Measurements from ENCODE around the gene CLMN.

Gene CLMN

GRCh38 chr14:95258156-95258555, 61.6 kb downstream of the CLMN start:
- Histone ChIP-seq H3K27ac (ENCODE audit: low read depth, low read length, severe bottlenecking) (no peak overlapping the region), H3K4me1 (ENCODE audit: control insufficient read depth, insufficient read depth, low read length, poor library complexity, severe bottlenecking) (peaks cover 14% of the 10 kb centered on the region), H3K4me3 (ENCODE audit: extremely low read depth, insufficient read depth, low read length, poor library complexity, severe bottlenecking) (no peak overlapping the region), H3K9me3 (ENCODE audit: control insufficient read depth, low read length) (no peaks in the 10 kb centered on the region), H3K36me3 (ENCODE audit: control insufficient read depth, insufficient read depth, low read length) (no peaks in the 10 kb centered on the region)
- WGBS, 2 experiments (ENCODE audit: insufficient coverage in 2 of 2), result 83 to 95% methylated on average over 2 of the region's 2 CpGs

GRCh38 chr14:95257521-95257920, 62.2 kb downstream of the CLMN start:
- H3K4me3 ChIP-seq (ENCODE audit: extremely low read depth, insufficient read depth, low read length, poor library complexity, severe bottlenecking), result no peak overlapping the region
- 87 to 92% methylated on average over 10 to 11 of the region's 11 CpGs for WGBS, 2 experiments (ENCODE audit: insufficient coverage in 2 of 2)
- no peak overlapping the region for H3K27ac ChIP-seq (ENCODE audit: low read depth, low read length, severe bottlenecking)
- H3K4me1 ChIP-seq (ENCODE audit: control insufficient read depth, insufficient read depth, low read length, poor library complexity, severe bottlenecking), result peaks cover 14% of the 10 kb centered on the region
- no peaks in the 10 kb centered on the region for H3K9me3 ChIP-seq (ENCODE audit: control insufficient read depth, low read length)
- no peaks in the 10 kb centered on the region for H3K36me3 ChIP-seq (ENCODE audit: control insufficient read depth, insufficient read depth, low read length)

- no peak overlapping the region for H3K4me3 ChIP-seq (ENCODE audit: extremely low read depth, insufficient read depth, low read length, poor library complexity, severe bottlenecking)
- peaks cover 11% of the 10 kb centered on the region for H3K4me1 ChIP-seq (ENCODE audit: control insufficient read depth, insufficient read depth, low read length, poor library complexity, severe bottlenecking)
- H3K9me3 ChIP-seq (ENCODE audit: control insufficient read depth, low read length), result no peaks in the 10 kb centered on the region
- 93% methylated on average over 3 of the region's 3 CpGs for WGBS, 2 experiments (ENCODE audit: insufficient coverage in 2 of 2)
- no peak overlapping the region for H3K27ac ChIP-seq (ENCODE audit: low read depth, low read length, severe bottlenecking)
- H3K36me3 ChIP-seq (ENCODE audit: control insufficient read depth, insufficient read depth, low read length), result no peaks in the 10 kb centered on the region
These were observed 63.0 kb downstream of the CLMN start for GRCh38 chr14:95256776-95257060.

- WGBS, 2 experiments (ENCODE audit: insufficient coverage in 2 of 2), result 69 to 70% methylated on average over 12 to 14 of the region's 15 CpGs
- no peaks in the 10 kb centered on the region for H3K9me3 ChIP-seq (ENCODE audit: control insufficient read depth, low read length)
- H3K36me3 ChIP-seq (ENCODE audit: control insufficient read depth, insufficient read depth, low read length), result no peaks in the 10 kb centered on the region
- no peak overlapping the region for H3K27ac ChIP-seq (ENCODE audit: low read depth, low read length, severe bottlenecking)
- H3K4me3 ChIP-seq (ENCODE audit: extremely low read depth, insufficient read depth, low read length, poor library complexity, severe bottlenecking), result no peak overlapping the region
- peaks cover 6% of the 10 kb centered on the region for H3K4me1 ChIP-seq (ENCODE audit: control insufficient read depth, insufficient read depth, low read length, poor library complexity, severe bottlenecking)
These were observed 63.5 kb downstream of the CLMN start for GRCh38 chr14:95256002-95256775.

- H3K4me3 ChIP-seq (ENCODE audit: extremely low read depth, insufficient read depth, low read length, poor library complexity, severe bottlenecking), result no peak overlapping the region
- H3K9me3 ChIP-seq (ENCODE audit: control insufficient read depth, low read length), result no peaks in the 10 kb centered on the region
- H3K27ac ChIP-seq (ENCODE audit: low read depth, low read length, severe bottlenecking), result no peak overlapping the region
- H3K36me3 ChIP-seq (ENCODE audit: control insufficient read depth, insufficient read depth, low read length), result no peaks in the 10 kb centered on the region
- H3K4me1 ChIP-seq (ENCODE audit: control insufficient read depth, insufficient read depth, low read length, poor library complexity, severe bottlenecking), result peaks cover 4% of the 10 kb centered on the region
- 9 to 14% methylated on average over 5 to 6 of the region's 6 CpGs for WGBS, 2 experiments (ENCODE audit: insufficient coverage in 2 of 2)
These were observed 64.2 kb downstream of the CLMN start for GRCh38 chr14:95255487-95255886.

- Histone ChIP-seq H3K4me3 (ENCODE audit: extremely low read depth, insufficient read depth, low read length, poor library complexity, severe bottlenecking) (no peak overlapping the region), H3K27ac (ENCODE audit: low read depth, low read length, severe bottlenecking) (no peak overlapping the region), H3K9me3 (ENCODE audit: control insufficient read depth, low read length) (no peaks in the 10 kb centered on the region), H3K36me3 (ENCODE audit: control insufficient read depth, insufficient read depth, low read length) (no peaks in the 10 kb centered on the region), H3K4me1 (ENCODE audit: control insufficient read depth, insufficient read depth, low read length, poor library complexity, severe bottlenecking) (peaks cover 4% of the 10 kb centered on the region)
- 62 to 69% methylated on average over 4 of the region's 4 CpGs for WGBS, 2 experiments (ENCODE audit: insufficient coverage in 2 of 2)
These were observed 64.7 kb downstream of the CLMN start for GRCh38 chr14:95255013-95255412.

GRCh38 chr14:95254288-95254687, 65.4 kb downstream of the CLMN start:
- peaks cover 4% of the 10 kb centered on the region for H3K4me1 ChIP-seq (ENCODE audit: control insufficient read depth, insufficient read depth, low read length, poor library complexity, severe bottlenecking)
- H3K4me3 ChIP-seq (ENCODE audit: extremely low read depth, insufficient read depth, low read length, poor library complexity, severe bottlenecking), result no peak overlapping the region
- no peak overlapping the region for H3K27ac ChIP-seq (ENCODE audit: low read depth, low read length, severe bottlenecking)
- H3K36me3 ChIP-seq (ENCODE audit: control insufficient read depth, insufficient read depth, low read length), result no peaks in the 10 kb centered on the region
- H3K9me3 ChIP-seq (ENCODE audit: control insufficient read depth, low read length), result no peaks in the 10 kb centered on the region
- WGBS, 2 experiments (ENCODE audit: insufficient coverage in 2 of 2), result 94 to 98% methylated on average over 6 to 9 of the region's 10 CpGs

GRCh38 chr14:95253039-95253630, 66.6 kb downstream of the CLMN start:
- no peaks in the 10 kb centered on the region for H3K36me3 ChIP-seq (ENCODE audit: control insufficient read depth, insufficient read depth, low read length)
- no peak overlapping the region for H3K27ac ChIP-seq (ENCODE audit: low read depth, low read length, severe bottlenecking)
- peaks cover 12% of the 10 kb centered on the region for H3K4me1 ChIP-seq (ENCODE audit: control insufficient read depth, insufficient read depth, low read length, poor library complexity, severe bottlenecking)
- no peak overlapping the region for H3K4me3 ChIP-seq (ENCODE audit: extremely low read depth, insufficient read depth, low read length, poor library complexity, severe bottlenecking)
- H3K9me3 ChIP-seq (ENCODE audit: control insufficient read depth, low read length), result no peaks in the 10 kb centered on the region
- WGBS, 2 experiments (ENCODE audit: insufficient coverage in 2 of 2), result 87 to 96% methylated on average over 4 to 5 of the region's 6 CpGs

GRCh38 chr14:95252219-95252618, 67.5 kb downstream of the CLMN start:
- Histone ChIP-seq H3K9me3 (ENCODE audit: control insufficient read depth, low read length) (no peaks in the 10 kb centered on the region), H3K4me1 (ENCODE audit: control insufficient read depth, insufficient read depth, low read length, poor library complexity, severe bottlenecking) (peaks cover 12% of the 10 kb centered on the region), H3K36me3 (ENCODE audit: control insufficient read depth, insufficient read depth, low read length) (no peaks in the 10 kb centered on the region), H3K27ac (ENCODE audit: low read depth, low read length, severe bottlenecking) (no peak overlapping the region), H3K4me3 (ENCODE audit: extremely low read depth, insufficient read depth, low read length, poor library complexity, severe bottlenecking) (no peak overlapping the region)
- WGBS, 2 experiments (ENCODE audit: insufficient coverage in 2 of 2), result 85 to 91% methylated on average over 5 to 6 of the region's 6 CpGs

GRCh38 chr14:95250936-95251335, 68.8 kb downstream of the CLMN start:
- Histone ChIP-seq H3K4me1 (ENCODE audit: control insufficient read depth, insufficient read depth, low read length, poor library complexity, severe bottlenecking) (peaks cover 8% of the 10 kb centered on the region), H3K27ac (ENCODE audit: low read depth, low read length, severe bottlenecking) (no peak overlapping the region), H3K4me3 (ENCODE audit: extremely low read depth, insufficient read depth, low read length, poor library complexity, severe bottlenecking) (no peak overlapping the region), H3K9me3 (ENCODE audit: control insufficient read depth, low read length) (no peaks in the 10 kb centered on the region), H3K36me3 (ENCODE audit: control insufficient read depth, insufficient read depth, low read length) (no peaks in the 10 kb centered on the region)
- WGBS, 2 experiments (ENCODE audit: insufficient coverage in 2 of 2), result 86% methylated on average over 2 of the region's 7 CpGs; no CpG with 5 or more reads in 1 of the 2 experiments

GRCh38 chr14:95250140-95250769, 69.5 kb downstream of the CLMN start:
- Histone ChIP-seq H3K9me3 (ENCODE audit: control insufficient read depth, low read length) (no peaks in the 10 kb centered on the region), H3K27ac (ENCODE audit: low read depth, low read length, severe bottlenecking) (no peak overlapping the region), H3K4me3 (ENCODE audit: extremely low read depth, insufficient read depth, low read length, poor library complexity, severe bottlenecking) (no peak overlapping the region), H3K4me1 (ENCODE audit: control insufficient read depth, insufficient read depth, low read length, poor library complexity, severe bottlenecking) (peaks cover 8% of the 10 kb centered on the region), H3K36me3 (ENCODE audit: control insufficient read depth, insufficient read depth, low read length) (no peaks in the 10 kb centered on the region)
- 81 to 85% methylated on average over 2 to 4 of the region's 5 CpGs for WGBS, 2 experiments (ENCODE audit: insufficient coverage in 2 of 2)
